SKM-1 (cell line): ENCODE measurements around the gene PEX3.

Source experiments
- DNase-seq: peaks from one replicate; lab custom pipeline; 2025; ENCODE audit not compliant: unreplicated experiment; lab: John Stamatoyannopoulos, UW

PEX3 gene

DNA sequence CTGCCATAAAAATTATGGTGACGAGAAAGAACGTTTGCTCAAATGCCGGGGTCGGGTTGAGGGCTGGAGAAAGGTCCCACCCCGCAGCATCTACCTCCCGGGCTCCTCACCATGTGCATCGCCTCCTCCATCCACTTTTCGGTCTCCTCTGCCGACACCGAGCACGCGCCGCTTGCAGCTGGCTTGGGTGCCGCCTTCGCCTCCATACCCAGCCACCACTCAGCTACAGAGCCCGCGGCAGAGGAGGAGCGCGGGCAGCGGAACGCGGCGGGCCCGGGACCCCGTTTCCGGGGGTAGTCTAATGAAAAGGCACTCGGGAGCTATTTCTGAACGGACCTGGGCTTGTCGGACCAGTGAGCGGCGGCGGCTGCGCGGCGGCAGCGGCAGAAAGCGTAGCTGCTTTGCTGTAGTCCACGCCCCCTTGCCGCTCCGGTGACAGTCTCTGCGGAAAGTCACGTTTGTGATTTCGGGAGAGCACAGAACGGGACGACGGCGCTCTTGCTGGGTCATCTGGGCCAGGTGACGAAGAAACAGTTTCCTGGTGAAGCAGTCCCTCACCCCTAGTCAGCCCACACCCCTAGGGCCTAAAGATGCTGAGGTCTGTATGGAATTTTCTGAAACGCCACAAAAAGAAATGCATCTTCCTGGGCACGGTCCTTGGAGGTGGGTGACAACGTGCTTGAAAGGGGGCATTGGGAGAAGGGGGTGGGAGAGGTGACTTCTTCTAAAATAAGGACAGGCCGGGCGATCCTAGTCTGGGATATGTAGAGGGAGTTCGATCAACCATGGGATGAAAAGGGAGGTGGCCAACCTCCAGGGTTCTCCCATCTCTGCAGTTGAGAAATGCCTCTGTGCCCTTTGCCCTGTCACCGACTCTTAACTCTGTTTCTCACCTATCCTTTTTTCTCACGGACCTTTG lies at the start of gene PEX3, which contains the start of gene ADAT2:
Gene PEX3 (plus strand): TSS at position 353 of the 919 bp plus-strand sequence. CDS start 238 bp downstream, at position 591.
Gene ADAT2 (minus strand): TSS at position 243 of the 919 bp plus-strand sequence. CDS start 37 bp downstream, at position 206.
- DNase-seq = peak; percentile 89

DNA sequence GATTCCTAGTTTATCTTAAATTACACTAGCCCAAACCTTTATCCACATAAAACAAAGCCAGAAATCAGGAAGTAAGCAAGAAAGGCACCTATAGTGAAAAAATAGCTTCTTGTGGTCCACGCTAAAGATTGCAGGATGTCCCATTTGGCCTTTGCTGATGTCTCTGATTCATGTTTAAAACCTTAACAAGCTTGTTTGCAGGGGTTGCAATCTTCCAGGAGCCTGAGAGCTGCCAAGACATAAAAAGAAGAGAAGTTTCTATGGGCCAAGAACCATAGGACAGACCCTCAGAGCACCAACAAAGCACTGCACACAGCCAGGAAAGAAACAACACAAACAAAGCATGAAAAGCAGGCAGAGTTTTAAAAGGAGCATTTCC lies 49.5 kb upstream of the PEX3 start:
- no peak for DNase-seq

GRCh38 chr6:143401636-143402370 lies 48.8 kb upstream of the PEX3 start:
- no peak for DNase-seq

DNA sequence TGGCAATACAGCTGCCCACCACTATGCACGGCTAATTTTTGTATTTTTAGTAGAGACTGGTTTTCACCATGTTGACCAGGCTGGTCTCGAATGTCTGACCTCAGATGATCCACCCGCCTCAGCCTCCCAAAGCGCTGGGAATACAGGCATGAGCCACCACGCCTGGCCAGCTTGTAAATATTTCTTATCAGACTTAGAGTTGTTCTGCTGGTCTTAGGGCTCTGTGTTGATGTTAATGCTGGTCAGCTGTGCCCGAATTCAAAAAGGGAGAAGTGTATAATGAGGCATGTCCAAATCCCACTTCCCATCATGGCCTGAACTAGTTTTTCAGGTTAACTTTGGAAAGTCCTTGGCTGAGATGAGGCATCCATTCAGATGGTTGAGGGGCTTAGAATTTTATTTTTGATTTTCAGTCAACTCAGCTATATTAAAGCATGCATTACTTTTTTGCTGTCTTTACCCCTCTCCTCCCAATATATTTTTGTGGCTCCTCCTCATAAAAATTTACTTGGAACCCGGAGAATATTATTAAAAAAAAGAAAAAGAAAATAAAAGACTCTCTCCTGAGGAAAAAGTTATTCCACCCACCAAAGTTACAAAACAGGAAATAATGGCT lies 47.8 kb upstream of the PEX3 start:
- no peak for DNase-seq

GRCh38 chr6:143405373-143406154 lies 45.0 kb upstream of the PEX3 start:
- no peak for DNase-seq

GRCh38 chr6:143406673-143407072 lies 43.9 kb upstream of the PEX3 start:
- DNase-seq = no peak

GRCh38 chr6:143408151-143408786 lies 42.3 kb upstream of the PEX3 start:
- DNase-seq = no peak

DNA sequence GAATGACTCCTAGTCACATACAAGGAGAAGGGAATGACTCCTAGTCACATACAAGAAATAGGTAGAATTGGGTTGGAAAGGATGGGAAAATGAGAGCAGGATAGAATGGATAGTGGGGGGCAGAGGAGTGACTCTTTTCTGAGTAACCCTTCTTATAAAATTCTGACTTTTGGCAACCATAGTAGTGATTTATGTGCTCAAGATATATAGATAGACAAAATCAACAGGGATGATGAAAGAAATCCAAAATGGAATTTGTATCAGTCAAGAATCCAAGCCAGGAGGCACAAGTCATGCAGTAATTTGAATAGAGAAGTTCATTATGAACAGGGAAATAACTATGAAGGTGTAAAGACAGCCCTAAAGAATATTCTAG lies 41.8 kb upstream of the PEX3 start:
- DNase-seq = no peak

DNA sequence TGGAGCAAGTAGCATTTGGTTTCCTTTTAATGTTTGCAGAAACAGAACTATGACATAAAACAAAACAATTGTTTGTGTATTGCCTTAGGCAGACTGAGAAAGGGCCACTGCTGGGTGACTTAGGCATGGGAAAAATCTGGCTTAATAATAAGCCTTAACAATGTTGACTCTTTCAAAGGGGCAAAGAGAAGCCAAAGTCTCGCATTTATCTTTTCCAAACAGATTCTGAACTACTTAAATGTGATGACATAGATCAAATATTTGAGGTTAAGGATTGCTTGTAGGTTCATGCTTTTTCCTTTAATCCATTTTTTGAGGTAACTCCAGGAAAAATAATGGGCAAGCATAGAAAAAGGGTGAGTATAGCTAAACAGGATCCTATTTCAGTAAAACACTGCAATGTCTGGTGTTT lies 39.7 kb upstream of the PEX3 start:
- no peak for DNase-seq

- DNase-seq = no peak
Measured at GRCh38 chr6:143414769-143415168, 35.8 kb upstream of the PEX3 start.

DNA sequence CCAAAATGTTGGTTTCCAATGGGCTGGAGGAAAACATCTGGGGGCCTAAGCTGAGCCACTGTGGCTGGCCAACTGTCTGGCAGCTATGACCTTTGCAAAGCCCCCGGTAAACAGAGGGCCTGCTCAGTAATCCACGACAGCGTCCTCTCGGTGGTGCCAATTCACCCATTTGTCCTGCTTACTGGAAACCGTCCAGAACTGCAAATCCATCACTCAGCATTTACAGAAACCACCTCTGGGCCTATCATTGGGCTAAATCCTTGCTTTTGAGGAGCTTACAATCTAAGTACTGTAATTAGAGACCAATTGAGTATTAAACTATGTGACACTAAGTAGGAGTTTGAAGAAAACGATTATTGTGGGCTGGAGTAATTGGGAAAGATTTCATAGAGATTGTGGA lies 31.1 kb upstream of the PEX3 start:
- no peak for DNase-seq

DNA sequence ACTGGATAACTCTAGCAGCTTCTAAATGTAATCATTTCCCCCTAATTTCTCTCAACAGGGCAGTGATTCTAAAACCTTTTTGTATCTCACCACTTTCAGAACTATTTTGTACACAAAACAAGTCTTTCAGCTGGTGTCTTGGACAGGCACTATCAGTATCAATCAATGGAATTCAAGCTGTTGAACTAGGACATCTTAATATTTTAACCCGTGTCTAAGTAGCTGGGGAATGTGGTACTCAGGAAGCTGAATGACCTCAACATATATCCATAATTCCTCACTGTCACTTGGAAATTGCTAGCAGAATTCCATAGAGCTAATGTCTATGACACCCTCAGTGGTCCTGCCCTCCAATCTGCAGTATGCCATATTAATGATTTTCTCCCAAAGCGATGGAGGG lies 24.6 kb upstream of the PEX3 start:
- no peak for DNase-seq

GRCh38 chr6:143427109-143427817 lies 23.3 kb upstream of the PEX3 start:
- peak; percentile 52 for DNase-seq

GRCh38 chr6:143429970-143430369 lies 20.6 kb upstream of the PEX3 start:
- DNase-seq = no peak

DNA sequence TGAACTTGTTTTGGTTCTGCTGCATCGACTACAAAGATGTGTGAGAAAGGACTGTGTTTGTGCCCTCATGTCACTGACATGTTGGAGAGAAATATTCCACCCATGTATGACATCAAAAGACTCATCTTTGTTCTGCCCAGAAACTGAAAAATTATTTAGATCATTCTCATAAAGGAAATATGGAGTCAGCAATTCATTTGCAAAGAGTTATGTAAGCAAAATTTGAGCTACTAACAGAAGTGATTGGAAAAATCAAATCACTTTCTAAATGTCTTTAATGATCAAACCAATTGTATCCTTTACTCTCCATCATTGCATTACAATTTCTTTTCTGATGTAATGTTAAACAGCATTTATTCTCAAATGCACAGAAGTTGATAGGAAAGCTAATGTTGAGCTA lies 19.4 kb upstream of the PEX3 start:
- no peak for DNase-seq

DNA sequence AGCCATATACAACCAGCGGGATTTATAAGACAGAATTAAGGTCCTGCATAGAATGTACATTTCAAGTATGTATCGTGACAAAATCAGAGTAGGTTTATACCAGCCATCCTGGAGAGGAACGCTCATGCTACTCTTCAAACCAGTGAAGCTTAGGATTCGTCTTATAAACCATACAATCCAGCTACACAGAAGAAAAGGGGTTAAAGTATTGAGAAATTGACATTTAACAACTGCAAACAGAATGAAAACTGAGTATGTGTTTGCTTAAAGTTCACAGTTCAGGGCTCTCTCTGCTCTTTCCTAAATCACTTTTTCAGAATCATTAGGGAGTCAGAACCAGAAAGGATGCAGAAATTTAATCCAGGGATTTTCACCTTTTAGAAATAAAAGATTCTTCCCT lies 18.0 kb upstream of the PEX3 start:
- DNase-seq = no peak

GRCh38 chr6:143441010-143441409 lies 9.6 kb upstream of the PEX3 start:
- DNase-seq = no peak

- no peak for DNase-seq
Measured at GRCh38 chr6:143441680-143442545, 8.7 kb upstream of the PEX3 start.

- DNase-seq = no peak
Measured at GRCh38 chr6:143443096-143443495, 7.5 kb upstream of the PEX3 start.
